ENCODE data around the gene RERE. TPM values are rescaled to one million over a fixed set of nuclear protein-coding genes. Genes with fewer than 3 reads are reported as not detected.

Gene RERE
- polyA plus RNA-seq, 2 donors: 14.0 to 24.4 TPM

- Histone ChIP-seq H3K36me3 (ENCODE audit: control insufficient read depth in 2 of 2, insufficient read depth in 2 of 2, low read length in 1 of 2) (no peaks in the 10 kb centered on the region), H3K27me3 (ENCODE audit: control insufficient read depth in 1 of 2, insufficient read depth in 2 of 2, low read length in 2 of 2) (no peaks in the 10 kb centered on the region), H3K4me1 (ENCODE audit: control insufficient read depth in 2 of 2, insufficient read depth in 2 of 2, low read length in 1 of 2) (no peaks in the 10 kb centered on the region), H3K9me3 (ENCODE audit: control insufficient read depth in 2 of 2, insufficient read depth in 1 of 2, low read depth in 1 of 2, low read length in 1 of 2) (no peaks in the 10 kb centered on the region), H3K4me3 (ENCODE audit: low read depth in 1 of 2, low read length in 2 of 2) (no peak overlapping the region), H3K27ac (ENCODE audit: low read depth in 2 of 2, low read length in 1 of 2) (no peak overlapping the region)
- WGBS, 2 donors: 89 to 92% methylated on average over 1 of the region's 1 CpG
Measured at GRCh38 chr1:8572106-8572505, 245.3 kb downstream of the RERE start.

GRCh38 chr1:8571200-8571984 lies 246.0 kb downstream of the RERE start:
- no peak overlapping the region for H3K4me3 ChIP-seq (ENCODE audit: low read depth in 1 of 2, low read length in 2 of 2)
- H3K4me1 ChIP-seq (ENCODE audit: control insufficient read depth in 2 of 2, insufficient read depth in 2 of 2, low read length in 1 of 2): no peaks in the 10 kb centered on the region
- WGBS, 2 donors: 30 to 53% methylated on average over 5 of the region's 5 CpGs
- H3K27ac ChIP-seq (ENCODE audit: low read depth in 2 of 2, low read length in 1 of 2): peak overlapping the region; percentile 30 to 44
- no peaks in the 10 kb centered on the region for H3K36me3 ChIP-seq (ENCODE audit: control insufficient read depth in 2 of 2, insufficient read depth in 2 of 2, low read length in 1 of 2)
- H3K27me3 ChIP-seq (ENCODE audit: control insufficient read depth in 1 of 2, insufficient read depth in 2 of 2, low read length in 2 of 2): no peaks in the 10 kb centered on the region
- H3K9me3 ChIP-seq (ENCODE audit: control insufficient read depth in 2 of 2, insufficient read depth in 1 of 2, low read depth in 1 of 2, low read length in 1 of 2): no peaks in the 10 kb centered on the region

- H3K27ac ChIP-seq (ENCODE audit: low read depth in 2 of 2, low read length in 1 of 2): no peak overlapping the region
Measured at GRCh38 chr1:8570465-8570864, 247.0 kb downstream of the RERE start.

GRCh38 chr1:8569242-8569641 lies 248.2 kb downstream of the RERE start:
- Histone ChIP-seq H3K4me3 (ENCODE audit: low read depth in 1 of 2, low read length in 2 of 2) (no peak overlapping the region), H3K9me3 (ENCODE audit: control insufficient read depth in 2 of 2, insufficient read depth in 1 of 2, low read depth in 1 of 2, low read length in 1 of 2) (no peaks in the 10 kb centered on the region), H3K27me3 (ENCODE audit: control insufficient read depth in 1 of 2, insufficient read depth in 2 of 2, low read length in 2 of 2) (no peaks in the 10 kb centered on the region), H3K36me3 (ENCODE audit: control insufficient read depth in 2 of 2, insufficient read depth in 2 of 2, low read length in 1 of 2) (no peaks in the 10 kb centered on the region), H3K4me1 (ENCODE audit: control insufficient read depth in 2 of 2, insufficient read depth in 2 of 2, low read length in 1 of 2) (no peaks in the 10 kb centered on the region), H3K27ac (ENCODE audit: low read depth in 2 of 2, low read length in 1 of 2) (no peak overlapping the region)
- WGBS, 2 donors: 97 to 98% methylated on average over 4 of the region's 4 CpGs

More at GRCh38 chr1:8570465-8570864, 247.0 kb downstream of the RERE start:
- Histone ChIP-seq H3K27me3 (ENCODE audit: control insufficient read depth in 1 of 2, insufficient read depth in 2 of 2, low read length in 2 of 2) (no peaks in the 10 kb centered on the region), H3K4me3 (ENCODE audit: low read depth in 1 of 2, low read length in 2 of 2) (no peak overlapping the region), H3K36me3 (ENCODE audit: control insufficient read depth in 2 of 2, insufficient read depth in 2 of 2, low read length in 1 of 2) (no peaks in the 10 kb centered on the region), H3K4me1 (ENCODE audit: control insufficient read depth in 2 of 2, insufficient read depth in 2 of 2, low read length in 1 of 2) (no peaks in the 10 kb centered on the region), H3K9me3 (ENCODE audit: control insufficient read depth in 2 of 2, insufficient read depth in 1 of 2, low read depth in 1 of 2, low read length in 1 of 2) (no peaks in the 10 kb centered on the region)
- 63 to 71% methylated on average over 3 of the region's 3 CpGs for WGBS, 2 donors

GRCh38 chr1:8568837-8569236 lies 248.6 kb downstream of the RERE start:
- no peaks in the 10 kb centered on the region for H3K27me3 ChIP-seq (ENCODE audit: control insufficient read depth in 1 of 2, insufficient read depth in 2 of 2, low read length in 2 of 2)
- no peak overlapping the region for H3K4me3 ChIP-seq (ENCODE audit: low read depth in 1 of 2, low read length in 2 of 2)
- no peaks in the 10 kb centered on the region for H3K36me3 ChIP-seq (ENCODE audit: control insufficient read depth in 2 of 2, insufficient read depth in 2 of 2, low read length in 1 of 2)
- H3K27ac ChIP-seq (ENCODE audit: low read depth in 2 of 2, low read length in 1 of 2): no peak overlapping the region
- no peaks in the 10 kb centered on the region for H3K9me3 ChIP-seq (ENCODE audit: control insufficient read depth in 2 of 2, insufficient read depth in 1 of 2, low read depth in 1 of 2, low read length in 1 of 2)
- WGBS, 2 donors: 89 to 93% methylated on average over 3 of the region's 3 CpGs
- no peaks in the 10 kb centered on the region for H3K4me1 ChIP-seq (ENCODE audit: control insufficient read depth in 2 of 2, insufficient read depth in 2 of 2, low read length in 1 of 2)

GRCh38 chr1:8567146-8567545 lies 250.3 kb downstream of the RERE start:
- Histone ChIP-seq H3K36me3 (ENCODE audit: control insufficient read depth in 2 of 2, insufficient read depth in 2 of 2, low read length in 1 of 2) (no peaks in the 10 kb centered on the region), H3K4me3 (ENCODE audit: low read depth in 1 of 2, low read length in 2 of 2) (no peak overlapping the region), H3K9me3 (ENCODE audit: control insufficient read depth in 2 of 2, insufficient read depth in 1 of 2, low read depth in 1 of 2, low read length in 1 of 2) (no peaks in the 10 kb centered on the region), H3K27ac (ENCODE audit: low read depth in 2 of 2, low read length in 1 of 2) (no peak overlapping the region), H3K27me3 (ENCODE audit: control insufficient read depth in 1 of 2, insufficient read depth in 2 of 2, low read length in 2 of 2) (no peaks in the 10 kb centered on the region), H3K4me1 (ENCODE audit: control insufficient read depth in 2 of 2, insufficient read depth in 2 of 2, low read length in 1 of 2) (no peaks in the 10 kb centered on the region)
- 92 to 96% methylated on average over 1 of the region's 1 CpG for WGBS, 2 donors

- Histone ChIP-seq H3K27me3 (ENCODE audit: control insufficient read depth in 1 of 2, insufficient read depth in 2 of 2, low read length in 2 of 2) (no peaks in the 10 kb centered on the region), H3K9me3 (ENCODE audit: control insufficient read depth in 2 of 2, insufficient read depth in 1 of 2, low read depth in 1 of 2, low read length in 1 of 2) (no peaks in the 10 kb centered on the region), H3K27ac (ENCODE audit: low read depth in 2 of 2, low read length in 1 of 2) (no peak overlapping the region), H3K4me3 (ENCODE audit: low read depth in 1 of 2, low read length in 2 of 2) (no peak overlapping the region), H3K4me1 (ENCODE audit: control insufficient read depth in 2 of 2, insufficient read depth in 2 of 2, low read length in 1 of 2) (no peaks in the 10 kb centered on the region), H3K36me3 (ENCODE audit: control insufficient read depth in 2 of 2, insufficient read depth in 2 of 2, low read length in 1 of 2) (no peaks in the 10 kb centered on the region)
- 81 to 98% methylated on average over 3 of the region's 3 CpGs for WGBS, 2 donors
Measured at GRCh38 chr1:8565802-8566201, 251.6 kb downstream of the RERE start.

- H3K27ac ChIP-seq (ENCODE audit: low read depth in 2 of 2, low read length in 1 of 2): no peak overlapping the region
- no peaks in the 10 kb centered on the region for H3K4me1 ChIP-seq (ENCODE audit: control insufficient read depth in 2 of 2, insufficient read depth in 2 of 2, low read length in 1 of 2)
- 62 to 77% methylated on average over 2 of the region's 2 CpGs for WGBS, 2 donors
- H3K27me3 ChIP-seq (ENCODE audit: control insufficient read depth in 1 of 2, insufficient read depth in 2 of 2, low read length in 2 of 2): no peaks in the 10 kb centered on the region
- no peak overlapping the region for H3K4me3 ChIP-seq (ENCODE audit: low read depth in 1 of 2, low read length in 2 of 2)
- H3K36me3 ChIP-seq (ENCODE audit: control insufficient read depth in 2 of 2, insufficient read depth in 2 of 2, low read length in 1 of 2): no peaks in the 10 kb centered on the region
- no peaks in the 10 kb centered on the region for H3K9me3 ChIP-seq (ENCODE audit: control insufficient read depth in 2 of 2, insufficient read depth in 1 of 2, low read depth in 1 of 2, low read length in 1 of 2)
Measured at GRCh38 chr1:8563944-8564537, 253.4 kb downstream of the RERE start.

- Histone ChIP-seq H3K36me3 (ENCODE audit: control insufficient read depth in 2 of 2, insufficient read depth in 2 of 2, low read length in 1 of 2) (no peaks in the 10 kb centered on the region), H3K4me3 (ENCODE audit: low read depth in 1 of 2, low read length in 2 of 2) (no peak overlapping the region), H3K9me3 (ENCODE audit: control insufficient read depth in 2 of 2, insufficient read depth in 1 of 2, low read depth in 1 of 2, low read length in 1 of 2) (no peaks in the 10 kb centered on the region), H3K27ac (ENCODE audit: low read depth in 2 of 2, low read length in 1 of 2) (no peak overlapping the region), H3K4me1 (ENCODE audit: control insufficient read depth in 2 of 2, insufficient read depth in 2 of 2, low read length in 1 of 2) (no peaks in the 10 kb centered on the region), H3K27me3 (ENCODE audit: control insufficient read depth in 1 of 2, insufficient read depth in 2 of 2, low read length in 2 of 2) (no peaks in the 10 kb centered on the region)
- 57 to 60% methylated on average over 4 of the region's 4 CpGs for WGBS, 2 donors
Measured at GRCh38 chr1:8562881-8563865, 254.3 kb downstream of the RERE start.
